NCI-H526 (cell line): ENCODE data around the gene STPG4.
A peak's percentile ranks its signal among the peaks of the same experiment; 100 is the strongest.
"Not testable (repeated sequence)": the region's sequence is repeated elsewhere in the genome, so short reads cannot be mapped to it uniquely, and the experiment has no call there.

ENCODE experiments used
- DNase-seq, 2 experiments: peaks; one replicate each; lab custom pipeline; 2025; lab: John Stamatoyannopoulos, UW

Gene STPG4

DNA sequence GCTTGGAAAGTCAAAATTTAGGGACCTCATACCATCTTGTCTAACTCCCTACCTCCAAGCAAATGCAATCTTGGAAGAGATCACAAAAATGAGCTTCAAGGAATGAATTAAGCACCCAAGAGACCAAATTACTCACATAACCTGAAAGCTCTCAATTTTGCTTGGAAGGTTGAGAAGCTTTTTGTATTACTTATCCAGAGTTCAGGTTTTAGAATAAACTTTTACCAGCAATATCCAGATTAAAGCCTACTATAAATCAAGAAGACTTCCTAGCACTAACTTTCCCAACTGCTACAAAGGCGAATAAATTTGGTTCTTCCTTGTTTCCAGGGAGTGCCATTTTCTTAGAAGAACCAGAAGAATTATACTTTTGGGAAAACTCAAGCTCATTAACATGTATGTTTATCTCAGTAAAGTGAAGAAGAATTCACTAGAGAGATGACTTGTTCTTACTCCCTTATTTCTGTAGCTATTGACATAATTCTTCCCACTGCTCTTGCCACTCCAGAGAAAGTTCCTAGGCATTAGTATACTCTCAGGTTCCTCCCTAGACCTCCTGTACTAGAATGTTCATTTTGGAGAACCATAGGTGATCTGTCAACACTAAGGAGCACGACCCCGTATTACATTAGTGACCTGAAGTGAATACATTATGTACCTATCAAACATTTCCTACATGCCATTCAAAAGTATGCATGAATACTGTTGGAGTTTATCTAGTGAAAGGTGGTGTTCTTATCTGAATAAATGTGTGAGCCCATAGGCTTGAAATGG lies 18.0 kb upstream of the STPG4 start:
- DNase-seq: no peak

DNA sequence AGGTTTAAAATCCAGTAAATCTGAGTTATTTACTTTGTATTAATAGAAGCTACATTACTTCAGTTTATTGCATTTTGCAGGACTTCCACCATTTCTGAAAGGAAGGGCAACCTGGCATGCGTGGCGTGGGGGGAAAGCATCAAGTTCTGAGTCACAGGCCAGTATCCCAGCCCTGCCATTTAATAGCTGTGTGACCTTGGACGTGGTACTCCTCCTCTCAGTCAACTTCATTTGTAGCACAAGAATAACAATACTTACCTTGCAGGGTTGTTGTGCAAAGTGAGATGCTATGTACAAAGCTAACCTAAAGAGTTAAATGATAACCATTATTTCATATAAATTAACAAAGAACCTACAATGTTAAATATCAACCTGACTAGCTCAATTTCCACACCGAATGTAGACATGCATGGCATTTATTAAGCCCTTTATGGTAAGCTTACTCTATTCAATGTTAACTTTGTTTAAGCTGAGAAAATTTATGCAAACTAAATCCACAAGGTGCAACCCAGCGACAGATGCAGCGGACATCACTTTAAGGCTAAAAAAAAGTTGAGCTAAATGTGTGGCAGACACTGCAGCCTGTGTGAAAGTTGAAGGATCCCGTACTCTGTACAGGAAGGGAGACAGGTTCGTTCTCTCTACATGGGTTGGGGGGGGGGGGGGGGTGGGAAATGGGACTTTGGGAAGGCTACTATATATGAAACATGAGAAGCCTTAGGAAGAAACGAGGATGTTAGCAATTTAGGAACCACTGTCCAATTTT lies 17.2 kb upstream of the STPG4 start:
- peak in 1 of 2 experiments; percentile 40 for DNase-seq

DNA sequence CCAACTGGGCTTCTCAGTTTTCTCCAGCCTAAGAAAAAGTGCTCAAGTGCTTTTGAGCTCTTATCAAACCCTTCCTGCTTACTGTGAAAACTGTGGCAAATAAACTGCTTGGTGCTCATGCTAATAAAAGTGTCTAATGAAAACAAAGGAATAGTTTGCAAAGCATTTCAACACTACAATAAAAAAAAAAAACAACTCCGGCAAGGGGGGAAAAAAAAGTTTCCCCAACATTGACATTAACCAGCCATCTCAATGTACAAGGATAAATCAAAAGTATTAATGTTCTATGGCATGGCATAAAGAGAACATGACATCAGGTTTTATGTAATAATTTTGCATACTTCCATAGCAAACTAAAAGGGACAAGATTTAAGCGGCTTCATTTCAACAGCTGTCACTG lies 14.7 kb upstream of the STPG4 start:
- no peak for DNase-seq

DNA sequence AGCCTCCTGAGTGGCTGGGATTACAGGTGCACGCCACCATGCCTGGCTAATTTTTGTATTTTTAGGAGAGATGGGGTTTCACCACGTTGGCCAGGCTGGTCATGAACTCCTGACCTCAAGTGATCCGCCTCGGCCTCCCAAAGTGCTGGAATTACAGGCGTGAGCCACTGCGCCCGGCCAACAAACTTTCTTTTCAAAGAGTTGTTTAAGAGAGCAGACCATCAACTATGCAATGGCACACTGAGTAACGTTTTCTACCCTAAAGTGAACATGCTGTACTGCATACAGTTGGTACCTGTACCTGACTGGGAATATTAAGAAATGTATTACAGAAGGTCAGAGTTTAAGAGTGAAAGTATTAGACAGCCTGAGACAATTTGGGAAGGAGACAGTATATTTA lies 13.8 kb upstream of the STPG4 start:
- DNase-seq: not testable (repeated sequence)

GRCh38 chr2:47167149-47167548 lies 12.0 kb upstream of the STPG4 start:
- DNase-seq: no peak

- no peak for DNase-seq
Observed at GRCh38 chr2:47165001-47165555, 10.0 kb upstream of the STPG4 start.

- DNase-seq: no peak
Observed at GRCh38 chr2:47162780-47163179, 7.7 kb upstream of the STPG4 start.

- no peak for DNase-seq
Observed at GRCh38 chr2:47161475-47161874, 6.4 kb upstream of the STPG4 start.

GRCh38 chr2:47160660-47161059 lies 5.6 kb upstream of the STPG4 start:
- no peak for DNase-seq

- DNase-seq: no peak
Observed at GRCh38 chr2:47160211-47160610, 5.1 kb upstream of the STPG4 start.

- no peak for DNase-seq
Observed at GRCh38 chr2:47159627-47160026, 4.5 kb upstream of the STPG4 start.

DNA sequence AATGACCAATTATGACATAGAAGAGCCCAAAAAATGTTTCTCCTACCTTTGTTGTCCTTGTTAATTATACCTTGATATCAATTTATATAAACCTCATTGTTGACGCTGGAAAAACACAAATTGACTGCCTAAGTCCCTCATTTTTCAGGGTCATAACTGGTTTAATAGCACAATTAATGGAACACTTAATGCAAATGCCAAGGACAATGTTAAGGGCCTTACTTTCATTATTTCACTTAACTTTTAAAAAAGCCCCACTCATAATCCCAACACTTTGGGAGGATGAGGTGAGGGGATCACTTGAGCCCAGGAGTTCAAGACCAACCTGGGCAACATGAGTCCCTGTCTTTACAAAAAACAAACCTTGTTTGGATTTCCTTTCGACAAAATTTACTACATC lies 3.5 kb upstream of the STPG4 start:
- DNase-seq: no peak

DNA sequence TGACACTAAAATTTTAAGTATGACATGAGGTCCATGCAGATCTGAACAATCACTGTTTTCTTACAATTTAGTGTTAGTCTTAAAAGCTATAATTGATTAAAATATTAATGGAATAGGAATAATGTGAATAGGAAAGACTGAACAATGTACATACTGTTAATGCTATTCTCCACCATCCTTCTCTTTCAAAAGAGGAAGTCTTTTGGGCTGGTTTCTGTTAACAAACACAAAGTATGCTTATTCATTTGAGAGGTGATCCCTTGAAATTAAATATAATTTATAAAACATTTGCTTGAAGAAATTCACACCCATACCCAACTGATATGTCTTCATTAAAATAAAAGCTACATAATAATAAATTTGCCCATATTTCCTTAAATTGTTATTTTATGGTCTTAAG lies 2.3 kb downstream of the STPG4 start:
- DNase-seq: no peak

GRCh38 chr2:47150175-47150574 lies 4.9 kb downstream of the STPG4 start:
- DNase-seq: no peak

DNA sequence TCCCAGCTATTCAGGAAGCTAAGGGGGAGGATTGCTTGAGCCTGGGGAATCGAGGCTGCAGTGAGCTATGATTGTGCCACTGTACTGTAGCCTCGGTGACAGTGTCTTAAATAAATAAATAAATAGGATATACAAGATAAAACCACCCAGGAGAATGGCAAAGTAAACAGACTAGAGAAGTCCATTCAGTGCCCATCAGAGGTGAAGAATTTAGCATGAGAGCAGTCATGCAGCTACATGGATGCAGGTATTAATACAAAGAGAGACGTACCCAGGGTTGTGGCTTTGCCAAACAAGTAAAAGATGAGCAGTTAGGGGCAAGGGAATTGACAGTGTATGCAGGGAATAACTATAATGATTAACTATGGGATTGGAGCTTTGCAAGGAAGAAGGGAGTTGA lies 8.1 kb downstream of the STPG4 start:
- no peak for DNase-seq

GRCh38 chr2:47145466-47145865 lies 9.6 kb downstream of the STPG4 start:
- DNase-seq: no peak

DNA sequence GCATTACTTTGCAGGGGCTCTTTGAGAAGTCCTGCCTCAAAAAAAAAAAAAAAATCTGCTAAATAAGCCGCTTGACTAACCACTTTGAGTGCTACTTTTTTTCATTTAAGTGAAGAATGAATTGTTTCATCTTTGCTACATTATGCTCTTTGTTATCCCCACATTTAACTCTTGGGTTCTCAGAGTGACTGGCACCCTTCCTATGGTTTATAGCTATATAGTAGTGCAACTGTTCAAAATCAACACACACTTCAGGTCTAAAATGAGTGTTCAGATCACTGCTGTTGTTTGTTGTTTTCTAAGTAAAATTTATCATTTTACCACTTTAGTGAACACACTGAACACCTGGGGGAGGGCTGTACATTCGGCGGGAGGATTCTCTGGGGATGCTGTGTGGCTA lies 13.6 kb downstream of the STPG4 start:
- DNase-seq: no peak

DNA sequence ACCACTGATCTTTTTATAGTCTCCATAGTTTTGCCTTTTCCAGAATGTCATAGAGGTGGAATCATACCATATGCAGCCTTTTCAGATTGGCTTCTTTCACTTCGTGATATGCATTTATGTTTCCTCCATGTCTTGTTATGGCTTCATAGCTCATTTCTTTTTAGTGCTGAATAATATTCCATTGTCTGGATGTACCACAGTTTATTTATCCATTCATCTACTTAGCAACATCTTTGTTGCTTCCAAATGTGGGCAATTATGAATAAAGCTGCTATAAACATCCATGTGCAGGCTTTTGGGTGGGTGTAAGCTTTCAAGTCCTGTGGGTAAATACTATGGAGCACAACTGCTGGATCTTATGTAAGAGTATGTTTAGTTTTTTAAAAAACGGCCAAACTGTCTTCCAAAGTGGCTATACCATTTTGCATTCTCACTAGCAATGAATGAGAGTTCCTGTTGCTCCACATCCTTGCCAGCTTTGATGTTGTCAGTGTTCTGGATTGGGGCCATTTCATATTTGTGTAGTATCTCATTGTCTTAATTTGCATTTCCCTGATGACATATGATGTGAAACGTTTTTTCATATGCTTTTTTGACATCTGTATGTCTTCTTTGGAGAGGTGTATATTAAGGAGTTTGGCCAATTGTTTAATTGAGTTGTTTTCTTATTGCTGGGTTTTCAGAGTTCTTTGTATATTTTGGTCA lies 20.6 kb downstream of the STPG4 start:
- DNase-seq: no peak

DNA sequence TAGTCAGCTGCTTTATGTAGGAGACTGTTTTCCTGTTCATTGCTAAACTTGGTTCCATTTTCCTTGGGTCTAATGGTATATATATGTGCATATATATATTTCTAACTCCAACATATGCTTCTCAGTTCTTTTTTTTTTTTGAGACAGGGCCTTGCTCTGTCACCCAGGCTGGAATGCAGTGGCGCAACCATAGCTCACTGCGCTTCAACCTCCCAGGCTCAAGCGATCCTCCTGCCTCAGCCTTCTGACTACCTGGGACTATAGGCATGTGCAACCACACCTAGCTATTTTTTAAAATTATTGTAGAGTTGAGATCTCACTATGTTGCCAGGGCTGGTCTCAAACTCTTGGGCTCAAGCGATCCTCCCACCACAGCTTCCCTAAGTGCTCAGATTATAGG lies 22.1 kb downstream of the STPG4 start:
- no peak for DNase-seq

DNA sequence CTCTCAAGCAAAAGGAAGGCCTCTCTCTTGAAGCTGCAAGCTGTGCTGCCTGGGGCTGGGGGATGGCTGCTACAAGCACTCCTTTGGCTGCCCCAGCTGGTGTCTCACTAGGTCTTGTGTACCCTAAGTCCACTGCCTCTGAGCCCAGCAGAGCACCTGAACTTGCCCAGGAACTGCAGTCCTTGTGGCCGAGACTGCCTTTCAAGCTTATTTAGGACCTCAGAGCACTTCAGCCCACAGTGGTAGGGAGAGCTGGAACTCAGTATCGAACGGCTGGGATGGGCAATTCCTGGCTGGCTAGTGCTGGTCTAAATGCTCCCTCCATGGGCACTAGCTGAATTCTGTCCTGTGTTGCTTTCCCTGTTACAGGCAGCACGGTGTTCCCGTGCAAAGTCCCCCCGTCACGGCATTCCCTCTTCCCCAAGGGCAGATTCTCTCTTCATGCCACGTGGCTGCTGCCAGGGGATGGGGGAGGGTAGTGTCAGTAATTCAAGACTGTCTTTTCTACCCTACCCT lies 25.9 kb downstream of the STPG4 start:
- DNase-seq: no peak

DNA sequence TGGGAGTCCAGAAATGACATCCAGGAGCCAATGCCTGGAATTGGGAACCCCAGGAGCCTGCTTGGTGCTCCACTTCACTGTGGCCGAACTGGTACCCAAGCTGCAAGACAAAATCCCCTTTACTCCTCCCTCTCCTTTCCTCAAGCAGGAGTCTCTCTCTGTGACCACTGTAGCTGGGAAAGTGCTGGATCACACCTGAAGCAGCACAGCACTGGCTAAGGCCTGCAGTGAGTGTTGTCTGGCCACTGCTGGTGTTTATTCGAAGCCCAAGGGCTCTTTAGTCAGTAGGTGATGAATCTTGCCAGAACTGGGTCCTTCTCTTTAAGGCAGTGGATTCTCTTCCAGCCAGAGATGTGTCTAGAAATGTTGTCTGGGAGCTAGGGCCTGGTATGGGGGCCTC lies 26.4 kb downstream of the STPG4 start:
- no peak for DNase-seq

GRCh38 chr2:47127862-47128543 lies 27.1 kb downstream of the STPG4 start:
- DNase-seq: no peak
